GM06990 (cell line): Measurements from ENCODE around the gene CDH4.

Source experiments
- DNase-seq: peaks from one replicate; pipeline ENCODE4 v3.0.0-alpha.2; 2011; ENCODE audit not compliant: insufficient read length; ENCODE audit errors: extremely low read depth
- H3K27me3 ChIP-seq: replicated peaks from 2 replicates; pipeline ENCODE4 v1.6.0; 2011; ENCODE audit warnings: low read length; ENCODE audit not compliant: control insufficient read depth, insufficient read depth
- H3K36me3 ChIP-seq: 2 replicates; pipeline ENCODE4 v1.5.1; 2011; ENCODE audit warnings: low read length; ENCODE audit not compliant: control insufficient read depth, insufficient read depth
- H3K4me3 ChIP-seq: replicated peaks from 2 replicates; pipeline ENCODE4 v1.5.1; 2011; ENCODE audit warnings: low read depth, mild to moderate bottlenecking, control low read depth, low read length
- TF ChIP-seq, protein P1 (sequence below): IDR thresholded peaks from 2 replicates; pipeline ENCODE4 v1.5.1; 2011; ENCODE audit warnings: low read length, control low read depth, mild to moderate bottlenecking, inconsistent platforms; ENCODE audit not compliant: insufficient read depth, poor library complexity, severe bottlenecking

Gene CDH4

DNA sequence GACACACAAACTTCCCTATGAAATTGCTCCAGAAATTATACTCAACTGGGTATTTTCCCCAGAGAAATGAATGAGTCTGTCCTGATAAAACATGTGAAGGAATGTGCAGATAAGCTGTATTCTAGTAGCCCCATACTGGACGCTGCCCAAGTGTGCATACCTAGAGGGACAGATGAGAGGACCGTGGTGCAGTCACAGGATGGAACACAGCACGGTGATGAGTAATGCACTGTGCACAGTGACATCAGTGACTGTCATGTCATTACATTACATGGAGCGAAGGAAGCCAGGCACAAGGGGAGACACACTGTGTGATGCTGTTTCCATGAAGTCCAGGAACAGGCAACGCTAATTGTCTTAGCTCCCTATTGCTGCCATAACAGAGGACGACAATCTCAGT, 155.5 kb downstream of the CDH4 start:
- DNase-seq = no peak
- TF ChIP-seq, protein P1, sequence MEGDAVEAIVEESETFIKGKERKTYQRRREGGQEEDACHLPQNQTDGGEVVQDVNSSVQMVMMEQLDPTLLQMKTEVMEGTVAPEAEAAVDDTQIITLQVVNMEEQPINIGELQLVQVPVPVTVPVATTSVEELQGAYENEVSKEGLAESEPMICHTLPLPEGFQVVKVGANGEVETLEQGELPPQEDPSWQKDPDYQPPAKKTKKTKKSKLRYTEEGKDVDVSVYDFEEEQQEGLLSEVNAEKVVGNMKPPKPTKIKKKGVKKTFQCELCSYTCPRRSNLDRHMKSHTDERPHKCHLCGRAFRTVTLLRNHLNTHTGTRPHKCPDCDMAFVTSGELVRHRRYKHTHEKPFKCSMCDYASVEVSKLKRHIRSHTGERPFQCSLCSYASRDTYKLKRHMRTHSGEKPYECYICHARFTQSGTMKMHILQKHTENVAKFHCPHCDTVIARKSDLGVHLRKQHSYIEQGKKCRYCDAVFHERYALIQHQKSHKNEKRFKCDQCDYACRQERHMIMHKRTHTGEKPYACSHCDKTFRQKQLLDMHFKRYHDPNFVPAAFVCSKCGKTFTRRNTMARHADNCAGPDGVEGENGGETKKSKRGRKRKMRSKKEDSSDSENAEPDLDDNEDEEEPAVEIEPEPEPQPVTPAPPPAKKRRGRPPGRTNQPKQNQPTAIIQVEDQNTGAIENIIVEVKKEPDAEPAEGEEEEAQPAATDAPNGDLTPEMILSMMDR = no peak
- no peaks in the 10 kb centered on the region for H3K36me3 ChIP-seq
- no peak overlapping the region for H3K4me3 ChIP-seq
- no peaks in the 10 kb centered on the region for H3K27me3 ChIP-seq

DNA sequence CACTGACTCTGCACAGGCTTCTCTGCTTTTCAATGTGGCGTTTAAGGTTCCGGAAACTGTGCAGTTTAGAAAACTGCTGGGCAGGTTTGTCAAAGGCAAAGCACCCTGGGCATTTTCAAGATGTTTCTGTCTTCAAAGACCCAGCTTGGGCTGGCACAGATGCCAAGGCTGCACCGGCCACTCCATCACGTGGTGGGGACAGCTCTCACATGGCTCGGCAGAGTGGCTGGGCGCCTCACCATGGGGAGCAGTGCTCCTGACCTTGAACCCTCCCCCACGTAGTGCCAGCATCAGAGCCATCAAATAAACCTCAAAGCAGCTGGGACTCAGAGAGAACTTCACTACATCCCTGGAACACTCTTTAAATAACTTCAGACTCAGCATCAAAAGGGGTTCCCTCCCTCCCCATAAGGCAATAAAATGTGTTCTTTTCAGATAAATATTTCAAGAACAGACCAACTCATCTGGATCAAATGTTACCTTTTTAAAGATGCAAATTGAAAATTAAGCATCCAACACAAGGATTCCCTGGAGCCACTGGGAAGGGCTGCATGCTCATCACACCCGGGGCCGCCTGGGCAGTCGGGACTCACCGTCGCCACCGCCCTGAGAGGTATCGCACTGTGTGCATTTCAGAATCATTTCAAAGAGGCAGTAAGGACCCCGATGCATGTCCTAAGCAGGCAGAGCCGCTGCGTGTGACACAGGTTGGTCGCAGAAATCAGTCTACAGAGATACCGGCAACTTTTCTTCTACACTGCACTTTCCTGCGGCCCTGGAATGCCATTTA, 157.1 kb downstream of the CDH4 start:
- no peaks in the 10 kb centered on the region for H3K27me3 ChIP-seq
- TF ChIP-seq, protein P1 = no peak
- DNase-seq = no peak
- H3K4me3 ChIP-seq = no peak overlapping the region
- no peaks in the 10 kb centered on the region for H3K36me3 ChIP-seq

DNA sequence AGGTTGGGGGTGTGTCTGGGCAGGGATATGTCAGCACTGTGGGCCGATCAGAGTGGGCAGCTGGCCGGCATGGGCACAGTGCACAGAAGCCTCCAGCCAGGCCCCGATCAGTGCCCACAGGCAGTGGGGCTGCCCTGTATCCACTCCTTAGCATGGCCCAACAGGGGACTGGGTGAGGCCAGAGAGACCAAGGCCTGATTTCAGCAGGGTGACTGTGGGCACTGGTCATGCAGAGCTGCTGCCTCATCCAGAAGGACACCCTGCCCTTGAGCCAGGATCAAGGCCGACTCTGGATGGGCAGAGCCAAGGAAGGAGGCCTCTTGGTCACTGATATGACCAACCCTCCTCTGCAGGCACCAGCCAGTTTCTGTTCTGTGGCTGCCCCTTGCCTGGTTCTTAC, 159.7 kb downstream of the CDH4 start:
- Histone ChIP-seq H3K36me3 (no peaks in the 10 kb centered on the region), H3K27me3 (no peaks in the 10 kb centered on the region)
- TF ChIP-seq, protein P1 = no peak

DNA sequence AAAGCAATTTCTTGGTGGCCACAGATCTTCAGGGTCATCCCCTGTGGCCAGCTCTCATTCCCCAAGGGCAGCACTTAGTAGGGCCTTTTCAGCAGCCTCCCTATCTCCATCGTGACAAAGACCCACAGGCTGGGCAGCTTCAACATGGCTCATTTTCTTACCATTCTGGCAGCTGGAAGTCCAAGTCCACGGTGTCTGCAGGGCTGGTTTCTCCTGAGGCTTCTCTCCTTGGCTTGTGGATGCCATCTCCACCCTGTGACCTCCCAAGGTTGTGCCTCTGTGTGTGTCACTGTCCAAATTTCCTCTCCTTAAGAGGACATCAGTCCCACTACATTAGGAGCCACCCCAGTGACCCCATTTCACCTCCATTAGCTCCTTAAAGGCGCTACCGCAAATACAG, 161.7 kb downstream of the CDH4 start:
- DNase-seq = no peak
- Histone ChIP-seq H3K36me3 (no peaks in the 10 kb centered on the region), H3K4me3 (no peak overlapping the region), H3K27me3 (no peaks in the 10 kb centered on the region)
- TF ChIP-seq, protein P1 = no peak

More for the DNA sequence above, 159.7 kb downstream of the CDH4 start:
- DNase-seq = no peak
- no peak overlapping the region for H3K4me3 ChIP-seq

DNA sequence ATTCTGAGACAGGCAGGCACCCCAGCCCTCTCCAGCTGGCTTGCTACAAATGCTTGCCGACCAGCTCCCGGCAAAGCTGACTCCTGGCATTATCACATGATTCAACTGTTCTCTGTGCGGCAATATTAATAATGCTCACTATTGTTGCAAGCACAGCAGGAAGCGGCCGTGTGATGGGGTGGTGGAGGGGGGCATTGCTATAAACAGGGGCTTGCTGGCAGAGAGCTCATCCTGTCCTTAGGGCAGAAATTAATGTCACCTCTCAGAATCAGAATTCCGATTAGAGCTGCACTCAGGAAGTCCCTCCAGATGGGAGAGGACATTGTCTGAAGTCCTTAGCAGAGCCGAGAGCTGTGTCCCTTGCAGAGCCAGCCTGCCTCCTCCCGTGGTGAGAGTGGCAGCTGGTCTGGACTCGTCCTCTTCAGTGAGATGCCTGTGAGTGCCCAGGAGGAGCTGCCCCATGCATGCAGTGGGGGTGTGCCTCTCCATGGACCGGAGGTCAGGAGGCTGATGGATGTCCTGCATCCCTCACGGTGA, 162.5 kb downstream of the CDH4 start:
- DNase-seq = no peak
- TF ChIP-seq, protein P1 = no peak
- no peaks in the 10 kb centered on the region for H3K27me3 ChIP-seq
- H3K4me3 ChIP-seq = no peak overlapping the region
- no peaks in the 10 kb centered on the region for H3K36me3 ChIP-seq
